Subcutaneous adipose tissue (tissue), 4 donors: ENCODE data around the gene ZNF891. TPM values are rescaled to one million over a fixed set of nuclear protein-coding genes. Genes with fewer than 3 reads are reported as not detected.

Source experiments
- CTCF ChIP-seq: fragments of 450-650 bp; IDR thresholded peaks from one replicate; pipeline ENCODE4 v1.5.1; 2016; ENCODE audit warnings: low read depth, mild to moderate bottlenecking, control low read depth, antibody characterized with exemption, moderate library complexity
- total RNA-seq, 4 donors: library from RNA; depleted of rRNA; stranded (reverse); fragments of >200 nt; gene quantifications; one replicate each; pipeline ENCODE4 v1.1.0, GENCODE V29; 2016

The ZNF891 gene
- total RNA-seq, 4 donors from 2014 or later = 2.2 to 3.4 (median 3.0) TPM

- no peak for TF ChIP-seq CTCF
Observed at GRCh38 chr12:133130808-133131128, 694 bp upstream of the ZNF891 start.

- TF ChIP-seq CTCF = no peak
Observed at GRCh38 chr12:133129368-133130037, 571 bp downstream of the ZNF891 start.

- no peak for TF ChIP-seq CTCF
Observed at GRCh38 chr12:133124674-133125073, 5.4 kb downstream of the ZNF891 start.

- TF ChIP-seq CTCF = no peak
Observed at GRCh38 chr12:133120385-133121191, 9.5 kb downstream of the ZNF891 start.

GRCh38 chr12:133108150-133108549 is 21.9 kb downstream of the ZNF891 start:
- TF ChIP-seq CTCF = no peak

- TF ChIP-seq CTCF = no peak
Observed at GRCh38 chr12:133107121-133107520, 23.0 kb downstream of the ZNF891 start.

- no peak for TF ChIP-seq CTCF
Observed at GRCh38 chr12:133106253-133106652, 23.8 kb downstream of the ZNF891 start.
